Neuronal stem cell (in vitro differentiated cells): Measurements from ENCODE around the gene TRMT1.

Source experiments
- DNase-seq: peaks from one replicate; pipeline ENCODE4 v3.0.0-alpha.2; 2013; ENCODE audit warnings: low spot score
- H2AFZ ChIP-seq: one replicate; pipeline ENCODE4 v1.6.1; 2013; ENCODE audit warnings: mild to moderate bottlenecking, low read length, inconsistent platforms
- H2AK5ac ChIP-seq: 2 replicates; pipeline ENCODE4 v1.6.1; 2013; ENCODE audit warnings: low read depth, mild to moderate bottlenecking, inconsistent platforms, low read length, moderate library complexity, mixed read lengths
- H2BK120ac ChIP-seq: 2 replicates; pipeline ENCODE4 v1.6.1; 2013; ENCODE audit warnings: low read depth, mild to moderate bottlenecking, inconsistent platforms, low read length, moderate library complexity, mixed read lengths
- H2BK12ac ChIP-seq: one replicate; pipeline ENCODE4 v1.6.1; 2013; ENCODE audit warnings: low read length, inconsistent platforms
- H2BK15ac ChIP-seq: 2 replicates; pipeline ENCODE4 v1.6.1; 2013; ENCODE audit warnings: mild to moderate bottlenecking, low read length, inconsistent platforms, mixed read lengths
- H2BK5ac ChIP-seq: one replicate; pipeline ENCODE4 v1.6.1; 2013; ENCODE audit warnings: inconsistent platforms, mild to moderate bottlenecking, low read length, moderate library complexity
- H3K14ac ChIP-seq: one replicate; pipeline ENCODE4 v1.6.1; 2013; ENCODE audit warnings: low read length, inconsistent platforms
- H3K18ac ChIP-seq: 2 replicates; pipeline ENCODE4 v1.6.1; 2013; ENCODE audit warnings: low read length, inconsistent platforms
- H3K23ac ChIP-seq: 2 replicates; pipeline ENCODE4 v1.6.1; 2013; ENCODE audit warnings: low read depth, mild to moderate bottlenecking, mixed read lengths, low read length, inconsistent platforms; ENCODE audit not compliant: poor library complexity
- H3K27ac ChIP-seq: replicated peaks from 3 replicates; pipeline ENCODE4 v1.5.1; 2013; ENCODE audit warnings: low read length, inconsistent platforms
- H3K27me3 ChIP-seq, 3 experiments: 2 replicates each; pipeline ENCODE4 v1.6.1; 2013; ENCODE audit warnings: low read length in 3 of 3, mild to moderate bottlenecking in 2 of 3, inconsistent platforms in 1 of 3, low read depth in 1 of 3, mixed read lengths in 1 of 3, moderate library complexity in 1 of 3; ENCODE audit not compliant: control insufficient read depth in 3 of 3, insufficient read depth in 3 of 3
- H3K36me3 ChIP-seq, 2 donors: replicated peaks in 1 of 2; 2 replicates each; pipeline ENCODE4 v1.6.1; 2013; ENCODE audit warnings: low read length in 2 of 2; ENCODE audit not compliant: control insufficient read depth in 2 of 2, insufficient read depth in 2 of 2
- H3K4ac ChIP-seq: 2 replicates; pipeline ENCODE4 v1.6.1; 2013; ENCODE audit warnings: inconsistent platforms, mild to moderate bottlenecking, low read length, moderate library complexity
- H3K4me1 ChIP-seq, 2 donors: 1 replicate in 1 of 2; 2 replicates in 1 of 2; pipeline ENCODE4 v1.6.1; 2013; ENCODE audit warnings: low read length in 2 of 2, low read depth in 1 of 2; ENCODE audit not compliant: control insufficient read depth in 2 of 2, insufficient read depth in 1 of 2
- H3K4me2 ChIP-seq: one replicate; pipeline ENCODE4 v1.6.1; 2013; ENCODE audit warnings: mild to moderate bottlenecking, low read length, inconsistent platforms; ENCODE audit not compliant: insufficient read depth, poor library complexity, severe bottlenecking
- H3K4me3 ChIP-seq, 2 donors: 2 replicates each; pipeline ENCODE4 v1.5.1; 2013; ENCODE audit warnings: low read length in 2 of 2, mild to moderate bottlenecking in 2 of 2, inconsistent platforms in 1 of 2, moderate library complexity in 1 of 2
- H3K79me1 ChIP-seq: one replicate; pipeline ENCODE4 v1.6.1; 2013; ENCODE audit warnings: low read depth, mild to moderate bottlenecking, inconsistent platforms, low read length, moderate library complexity
- H3K9ac ChIP-seq: one replicate; pipeline ENCODE4 v1.6.1; 2013; ENCODE audit warnings: mild to moderate bottlenecking, low read depth, low read length, inconsistent platforms; ENCODE audit not compliant: poor library complexity
- H3K9me3 ChIP-seq, 2 donors: replicated peaks in 1 of 2; 2 replicates each; pipeline versions ENCODE3 to v1.6.1; 2013; ENCODE audit warnings: low read length in 2 of 2, mild to moderate bottlenecking in 2 of 2, inconsistent platforms in 1 of 2, low read depth in 1 of 2, mixed read lengths in 1 of 2, moderate library complexity in 1 of 2; ENCODE audit not compliant: control insufficient read depth in 2 of 2, insufficient read depth in 1 of 2
- H4K8ac ChIP-seq: one replicate; pipeline ENCODE4 v1.6.1; 2013; ENCODE audit warnings: low read depth, mild to moderate bottlenecking, inconsistent platforms, low read length, moderate library complexity
- H4K91ac ChIP-seq: one replicate; pipeline ENCODE4 v1.6.1; 2013; ENCODE audit warnings: low read length, low read depth, mild to moderate bottlenecking, inconsistent platforms; ENCODE audit not compliant: poor library complexity
- WGBS, 2 donors: extraction: QIAGEN DNeasy Blood & Tissue Kit; methylation state at CpG; one replicate each; pipeline ENCODE4 v1.1.7; 2013; ENCODE audit warnings: missing lambda C conversion rate in 2 of 2, mixed read lengths in 1 of 2; ENCODE audit not compliant: insufficient read length in 2 of 2, insufficient replicate concordance in 1 of 2; ENCODE audit errors: extremely low coverage in 2 of 2; 5-methylcytosine and 5-hydroxymethylcytosine counted together

Gene TRMT1

GRCh38 chr19:13164343-13165161 lies 48.0 kb upstream of the TRMT1 start:
- Histone ChIP-seq H2BK5ac (peak overlapping the region; percentile 100), H3K14ac (peak overlapping the region; percentile 5), H4K8ac (no peak overlapping the region), H3K79me1 (no peaks in the 10 kb centered on the region), H2AK5ac (peak overlapping the region; percentile 100), H3K4me2 (peak overlapping the region; percentile 93), H3K4me3 (peak overlapping the region; percentile 43 to 61), H2BK120ac (peak overlapping the region; percentile 100), H2BK12ac (peak overlapping the region; percentile 95), H2BK15ac (peak overlapping the region; percentile 100), H3K27me3 (no peaks in the 10 kb centered on the region), H2AFZ (peak overlapping the region; percentile 84), H3K23ac (peak overlapping the region; percentile 3), H4K91ac (peak overlapping the region; percentile 83), H3K36me3 (no peaks in the 10 kb centered on the region), H3K4me1 (peaks cover 27% of the 10 kb centered on the region in 2 donors), H3K18ac (peak overlapping the region; percentile 98), H3K4ac (peak overlapping the region; percentile 79), H3K27ac (peak overlapping the region; percentile 100), H3K9me3 (no peaks in the 10 kb centered on the region), H3K9ac (no peak overlapping the region)
- WGBS, 2 donors: no CpG with 5 or more reads among the region's 19 CpGs
- peak; percentile 80 for DNase-seq

DNA sequence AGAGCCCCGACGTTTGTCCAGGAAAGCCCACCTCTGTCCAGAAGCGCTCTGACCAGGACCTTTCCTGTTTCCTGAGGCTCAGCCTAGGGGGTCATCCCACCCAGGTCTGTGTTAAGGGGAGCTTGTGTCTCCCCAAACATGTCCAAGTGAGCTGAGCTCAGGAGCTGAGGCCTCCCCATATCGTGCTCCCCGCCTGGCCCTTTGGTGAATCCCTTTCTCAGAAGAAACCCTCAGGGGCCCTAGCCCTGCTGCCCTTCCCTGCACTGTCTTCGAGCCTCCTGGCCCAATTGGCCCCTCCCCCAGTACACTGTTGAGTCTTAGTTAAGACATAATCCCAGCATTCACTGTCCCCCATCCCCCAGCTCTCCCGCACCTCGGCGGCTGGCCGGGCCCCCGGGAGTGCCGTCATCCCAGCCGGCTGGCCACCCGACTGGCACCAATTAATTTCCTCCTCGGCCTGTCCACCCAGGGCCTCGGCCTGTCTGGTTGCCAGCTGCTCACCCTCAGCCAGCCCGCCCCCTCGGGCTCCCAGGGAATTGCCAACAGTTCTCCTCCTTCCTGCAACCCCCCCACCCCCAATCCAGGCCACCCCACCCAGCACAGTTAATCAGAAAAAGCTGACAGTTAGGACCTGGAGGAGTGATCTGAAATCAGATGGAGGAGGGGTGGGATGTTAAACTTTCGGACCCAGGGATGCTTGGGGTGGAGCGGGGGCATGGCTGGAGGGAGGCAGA lies 47.2 kb upstream of the TRMT1 start:
- Histone ChIP-seq H3K9me3 (no peaks in the 10 kb centered on the region), H3K4me3 (peak overlapping the region; percentile 43 to 61), H3K4me1 (peaks cover 27% of the 10 kb centered on the region in 2 donors), H3K27ac (peak overlapping the region; percentile 100), H2BK5ac (peak overlapping the region; percentile 100), H3K4ac (peak overlapping the region; percentile 86), H3K14ac (peak overlapping the region; percentile 94), H2BK12ac (peak overlapping the region; percentile 97), H3K4me2 (peak overlapping the region; percentile 93), H3K18ac (peak overlapping the region; percentile 96), H2AK5ac (peak overlapping the region; percentile 100), H2BK15ac (peak overlapping the region; percentile 100), H3K79me1 (no peaks in the 10 kb centered on the region), H2AFZ (peak overlapping the region; percentile 84), H4K91ac (peak overlapping the region; percentile 89), H3K36me3 (no peaks in the 10 kb centered on the region), H3K23ac (peak overlapping the region; percentile 96), H4K8ac (no peak overlapping the region), H2BK120ac (peak overlapping the region; percentile 100), H3K9ac (peak overlapping the region; percentile 53), H3K27me3 (no peaks in the 10 kb centered on the region)
- peak; percentile 70 for DNase-seq
- WGBS, 2 donors: no CpG with 5 or more reads among the region's 20 CpGs

GRCh38 chr19:13162724-13163608 lies 46.4 kb upstream of the TRMT1 start:
- no CpG with 5 or more reads among the region's 58 CpGs for WGBS, 2 donors
- peak overlapping the region; percentile 13 to 43 for H3K4me3 ChIP-seq
- peak overlapping the region; percentile 93 for H3K4me2 ChIP-seq
- H2AFZ ChIP-seq: peak overlapping the region; percentile 84
- H2BK120ac ChIP-seq: peak overlapping the region; percentile 100
- no peaks in the 10 kb centered on the region for H3K79me1 ChIP-seq
- no peaks in the 10 kb centered on the region for H3K27me3 ChIP-seq
- no peak overlapping the region for H3K14ac ChIP-seq
- H3K4ac ChIP-seq: peak overlapping the region; percentile 86
- no peaks in the 10 kb centered on the region for H3K36me3 ChIP-seq
- H3K4me1 ChIP-seq: peaks cover 26 to 27% of the 10 kb centered on the region in 2 donors
- peak overlapping the region; percentile 96 for H3K23ac ChIP-seq
- peak overlapping the region; percentile 100 for H3K27ac ChIP-seq
- peak; percentile 93 for DNase-seq
- no peak overlapping the region for H4K8ac ChIP-seq
- no peaks in the 10 kb centered on the region for H3K9me3 ChIP-seq
- peak overlapping the region; percentile 100 for H2BK15ac ChIP-seq
- peak overlapping the region; percentile 89 for H4K91ac ChIP-seq
- peak overlapping the region; percentile 100 for H2BK5ac ChIP-seq
- peak overlapping the region; percentile 100 for H2AK5ac ChIP-seq
- H3K9ac ChIP-seq: peak overlapping the region; percentile 86
- H3K18ac ChIP-seq: peak overlapping the region; percentile 96
- H2BK12ac ChIP-seq: peak overlapping the region; percentile 97
